GM23338 (cell line): Measurements from ENCODE around the gene BCCIP. TPM values are rescaled to one million over a fixed set of nuclear protein-coding genes. Genes with fewer than 3 reads are reported as not detected.

ENCODE experiments used
- ATAC-seq: fragments of 200-7000 bp; cut with Tn5 transposase; 3 replicates; pipeline ENCODE4 v1.9.1; 2020
- DNase-seq: peaks from one replicate; pipeline ENCODE4 v3.0.0-alpha.2; 2015; ENCODE audit warnings: low spot score
- H2AFZ ChIP-seq: fragments of 200-600 bp; sonication (generic); 2 replicates; pipeline ENCODE4 v1.8.0; 2016; ENCODE audit warnings: antibody characterized with exemption, mild to moderate bottlenecking, moderate library complexity
- H3F3A ChIP-seq: fragments of 200-600 bp; sonication (generic); replicated peaks from 2 replicates; pipeline ENCODE4 v1.8.0; 2017; ENCODE audit warnings: antibody characterized with exemption, mixed run types, low read depth
- H3K27ac ChIP-seq: fragments of 200-600 bp; sonication (generic); 2 replicates; pipeline ENCODE4 v1.6.1; 2016; ENCODE audit warnings: low read depth
- H3K27me3 ChIP-seq: fragments of 200-600 bp; sonication (generic); 2 replicates; pipeline ENCODE4 v1.8.0; 2016; ENCODE audit warnings: mild to moderate bottlenecking, mixed run types, moderate library complexity; ENCODE audit not compliant: insufficient read depth
- H3K36me3 ChIP-seq: fragments of 200-600 bp; sonication (generic); 2 replicates; pipeline ENCODE4 v1.8.0; 2016; ENCODE audit warnings: mild to moderate bottlenecking; ENCODE audit not compliant: insufficient read depth
- H3K4me1 ChIP-seq: fragments of 200-600 bp; sonication (generic); 2 replicates; pipeline ENCODE4 v1.8.0; 2016; ENCODE audit warnings: mild to moderate bottlenecking, moderate library complexity; ENCODE audit not compliant: insufficient read depth
- H3K4me2 ChIP-seq: fragments of 200-600 bp; sonication (generic); 2 replicates; pipeline ENCODE4 v1.7.1; 2017; ENCODE audit warnings: mixed run types
- H3K4me3 ChIP-seq: fragments of 200-600 bp; sonication (generic); 2 replicates; pipeline ENCODE4 v1.6.1; 2016; ENCODE audit warnings: mixed run types
- H3K79me2 ChIP-seq: fragments of 200-600 bp; sonication (generic); replicated peaks from 2 replicates; pipeline ENCODE4 v1.8.0; 2017; ENCODE audit warnings: mild to moderate bottlenecking; ENCODE audit not compliant: insufficient read depth
- H3K9me2 ChIP-seq: fragments of 200-600 bp; sonication (generic); 2 replicates; pipeline ENCODE4 v1.8.0; 2017; ENCODE audit not compliant: insufficient read depth
- H4K20me1 ChIP-seq: fragments of 200-600 bp; sonication (generic); replicated peaks from 2 replicates; pipeline ENCODE4 v1.8.0; 2017; ENCODE audit warnings: mild to moderate bottlenecking; ENCODE audit not compliant: insufficient read depth
- H3K27ac Mint-ChIP-seq: 2 replicates; pipeline ENCODE4 v1.8.0; 2020; ENCODE audit warnings: inconsistent platforms, mild to moderate bottlenecking, moderate library complexity, mixed read lengths
- H3K27me3 Mint-ChIP-seq: 3 replicates; pipeline ENCODE4 v1.8.0; 2022; ENCODE audit warnings: low read depth, mild to moderate bottlenecking, moderate library complexity, mixed read lengths, inconsistent platforms; ENCODE audit not compliant: insufficient read depth, poor library complexity
- H3K36me3 Mint-ChIP-seq: 3 replicates; pipeline ENCODE4 v1.8.0; 2021; ENCODE audit warnings: low read depth, mild to moderate bottlenecking, inconsistent platforms, moderate library complexity, mixed read lengths
- H3K4me1 Mint-ChIP-seq: 3 replicates; pipeline ENCODE4 v1.8.0; 2020; ENCODE audit warnings: mild to moderate bottlenecking, inconsistent platforms, mixed read lengths
- H3K4me3 Mint-ChIP-seq: 3 replicates; pipeline ENCODE4 v1.8.0; 2021; ENCODE audit warnings: moderate library complexity, mild to moderate bottlenecking, inconsistent platforms, mixed read lengths
- H3K9me3 Mint-ChIP-seq: 3 replicates; pipeline ENCODE4 v1.8.0; 2020; ENCODE audit warnings: moderate library complexity, mild to moderate bottlenecking, inconsistent platforms, mixed read lengths
- CREB1 ChIP-seq: fragments of 250-450 bp; sonication (Bioruptor Pico); IDR thresholded peaks from 2 replicates; pipeline ENCODE4 v1.5.0; 2020; ENCODE audit warnings: low read depth, mild to moderate bottlenecking, moderate library complexity
- EZH2 ChIP-seq: fragments of 200-600 bp; sonication (generic); IDR thresholded peaks from one replicate; pipeline ENCODE4 v1.8.0; 2017; ENCODE audit warnings: antibody characterized with exemption, mild to moderate bottlenecking, low read depth; ENCODE audit not compliant: unreplicated experiment
- EZH2phosphoT487 ChIP-seq: fragments of 200-600 bp; sonication (generic); IDR thresholded peaks from one replicate; pipeline ENCODE4 v1.8.1; 2018; ENCODE audit warnings: antibody characterized with exemption; ENCODE audit not compliant: unreplicated experiment
- JUNB ChIP-seq: IDR thresholded peaks from one replicate; pipeline ENCODE4 v1.6.1; 2016; ENCODE audit warnings: antibody characterized with exemption; ENCODE audit not compliant: unreplicated experiment
- NANOG ChIP-seq: IDR thresholded peaks from 2 replicates; pipeline ENCODE4 v1.6.1; 2016; ENCODE audit warnings: antibody characterized with exemption, borderline replicate concordance
- ZNF114 ChIP-seq: fragments of 250-450 bp; sonication (Bioruptor Pico); IDR thresholded peaks from 2 replicates; pipeline ENCODE4 v1.5.0; 2020; ENCODE audit warnings: mild to moderate bottlenecking, moderate library complexity
- ZNF331 ChIP-seq: fragments of 250-450 bp; sonication (Bioruptor Pico); IDR thresholded peaks from 2 replicates; pipeline ENCODE4 v1.5.0; 2020; ENCODE audit warnings: low read depth, mild to moderate bottlenecking, moderate library complexity
- polyA plus RNA-seq: library from polyadenylated mRNA; unstranded; fragments of >200 nt; fragmentation: Nextera tagmentation; extraction: Ambion mirVana; gene quantifications from 2 replicates; pipeline ENCODE4 v1.2.1, GENCODE V29; 2016
- total RNA-seq: library from RNA; depleted of rRNA; stranded (reverse); fragments of >200 nt; shearing (Covaris generic); gene quantifications from 2 replicates; pipeline ENCODE4 v1.2.3, GENCODE V29; 2014
- TF ChIP-seq, protein P1 (sequence below): IDR thresholded peaks from one replicate; pipeline ENCODE4 v1.6.1; 2018; ENCODE audit warnings: antibody characterized with exemption; ENCODE audit not compliant: unreplicated experiment
- TF ChIP-seq, protein P2 (sequence below): IDR thresholded peaks from 2 replicates; pipeline ENCODE4 v1.6.1; 2016; ENCODE audit warnings: antibody characterized with exemption
- TF ChIP-seq, protein P3 (sequence below), 2 experiments: fragments of 200-600 bp in 1 of 2; sonication (generic) in 1 of 2; conservative IDR thresholded peaks; 2 replicates each; pipeline versions ENCODE4 v1.5.1 to v1.6.1; 2016 to 2017; ENCODE audit warnings: antibody characterized with exemption in 2 of 2, low read depth in 2 of 2, mild to moderate bottlenecking in 2 of 2, moderate library complexity in 1 of 2
- TF ChIP-seq, protein P4 (sequence below): fragments of 250-450 bp; sonication (Bioruptor Pico); IDR thresholded peaks from 2 replicates; pipeline ENCODE4 v1.5.0; 2020; ENCODE audit warnings: mild to moderate bottlenecking, moderate library complexity

The BCCIP gene
- total and polyA plus RNA-seq, 2 experiments from 2014 or later, result 98.6 to 214 TPM

DNA sequence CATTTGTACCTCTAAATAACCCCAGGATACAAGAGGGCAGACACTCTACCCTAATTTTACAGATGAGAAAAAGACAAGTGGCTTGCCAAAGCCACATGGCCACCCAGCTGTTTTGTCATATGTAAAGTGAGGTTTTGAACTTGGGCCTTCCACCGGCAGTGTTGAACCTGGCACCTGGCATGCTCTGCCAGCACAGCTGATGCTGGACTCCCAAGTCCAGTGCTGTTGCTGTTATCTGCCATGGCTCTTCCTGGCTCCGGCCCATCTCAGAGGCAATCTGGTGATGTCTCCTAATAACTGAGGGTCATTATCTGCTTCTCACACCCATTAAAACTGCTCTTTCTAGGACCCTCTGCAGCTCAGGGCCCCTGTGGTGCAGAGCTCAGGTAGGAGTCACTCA lies 25.0 kb downstream of the BCCIP start:
- H3F3A ChIP-seq, result no peaks in the 10 kb centered on the region
- no peak for ATAC-seq
- no peaks in the 10 kb centered on the region; the same call in 1 of the 2 replicates for H4K20me1 ChIP-seq
- H3K79me2 ChIP-seq, result no peaks in the 10 kb centered on the region
- peaks cover 27% of the 10 kb centered on the region for H3K36me3 Mint-ChIP-seq
- no peak overlapping the region for H3K4me2 ChIP-seq
- TF ChIP-seq ZNF331 (CRISPR knock-in tag) (no peak), JUNB (no peak), ZNF114 (CRISPR knock-in tag) (no peak), EZH2 (no peak), NANOG (no peak), EZH2phosphoT487 (no peak), CREB1 (CRISPR knock-in tag) (no peak)
- TF ChIP-seq, protein P1, sequence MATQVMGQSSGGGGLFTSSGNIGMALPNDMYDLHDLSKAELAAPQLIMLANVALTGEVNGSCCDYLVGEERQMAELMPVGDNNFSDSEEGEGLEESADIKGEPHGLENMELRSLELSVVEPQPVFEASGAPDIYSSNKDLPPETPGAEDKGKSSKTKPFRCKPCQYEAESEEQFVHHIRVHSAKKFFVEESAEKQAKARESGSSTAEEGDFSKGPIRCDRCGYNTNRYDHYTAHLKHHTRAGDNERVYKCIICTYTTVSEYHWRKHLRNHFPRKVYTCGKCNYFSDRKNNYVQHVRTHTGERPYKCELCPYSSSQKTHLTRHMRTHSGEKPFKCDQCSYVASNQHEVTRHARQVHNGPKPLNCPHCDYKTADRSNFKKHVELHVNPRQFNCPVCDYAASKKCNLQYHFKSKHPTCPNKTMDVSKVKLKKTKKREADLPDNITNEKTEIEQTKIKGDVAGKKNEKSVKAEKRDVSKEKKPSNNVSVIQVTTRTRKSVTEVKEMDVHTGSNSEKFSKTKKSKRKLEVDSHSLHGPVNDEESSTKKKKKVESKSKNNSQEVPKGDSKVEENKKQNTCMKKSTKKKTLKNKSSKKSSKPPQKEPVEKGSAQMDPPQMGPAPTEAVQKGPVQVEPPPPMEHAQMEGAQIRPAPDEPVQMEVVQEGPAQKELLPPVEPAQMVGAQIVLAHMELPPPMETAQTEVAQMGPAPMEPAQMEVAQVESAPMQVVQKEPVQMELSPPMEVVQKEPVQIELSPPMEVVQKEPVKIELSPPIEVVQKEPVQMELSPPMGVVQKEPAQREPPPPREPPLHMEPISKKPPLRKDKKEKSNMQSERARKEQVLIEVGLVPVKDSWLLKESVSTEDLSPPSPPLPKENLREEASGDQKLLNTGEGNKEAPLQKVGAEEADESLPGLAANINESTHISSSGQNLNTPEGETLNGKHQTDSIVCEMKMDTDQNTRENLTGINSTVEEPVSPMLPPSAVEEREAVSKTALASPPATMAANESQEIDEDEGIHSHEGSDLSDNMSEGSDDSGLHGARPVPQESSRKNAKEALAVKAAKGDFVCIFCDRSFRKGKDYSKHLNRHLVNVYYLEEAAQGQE, result no peak
- TF ChIP-seq, protein P2, sequence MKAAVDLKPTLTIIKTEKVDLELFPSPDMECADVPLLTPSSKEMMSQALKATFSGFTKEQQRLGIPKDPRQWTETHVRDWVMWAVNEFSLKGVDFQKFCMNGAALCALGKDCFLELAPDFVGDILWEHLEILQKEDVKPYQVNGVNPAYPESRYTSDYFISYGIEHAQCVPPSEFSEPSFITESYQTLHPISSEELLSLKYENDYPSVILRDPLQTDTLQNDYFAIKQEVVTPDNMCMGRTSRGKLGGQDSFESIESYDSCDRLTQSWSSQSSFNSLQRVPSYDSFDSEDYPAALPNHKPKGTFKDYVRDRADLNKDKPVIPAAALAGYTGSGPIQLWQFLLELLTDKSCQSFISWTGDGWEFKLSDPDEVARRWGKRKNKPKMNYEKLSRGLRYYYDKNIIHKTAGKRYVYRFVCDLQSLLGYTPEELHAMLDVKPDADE, result no peak
- TF ChIP-seq, protein P3, sequence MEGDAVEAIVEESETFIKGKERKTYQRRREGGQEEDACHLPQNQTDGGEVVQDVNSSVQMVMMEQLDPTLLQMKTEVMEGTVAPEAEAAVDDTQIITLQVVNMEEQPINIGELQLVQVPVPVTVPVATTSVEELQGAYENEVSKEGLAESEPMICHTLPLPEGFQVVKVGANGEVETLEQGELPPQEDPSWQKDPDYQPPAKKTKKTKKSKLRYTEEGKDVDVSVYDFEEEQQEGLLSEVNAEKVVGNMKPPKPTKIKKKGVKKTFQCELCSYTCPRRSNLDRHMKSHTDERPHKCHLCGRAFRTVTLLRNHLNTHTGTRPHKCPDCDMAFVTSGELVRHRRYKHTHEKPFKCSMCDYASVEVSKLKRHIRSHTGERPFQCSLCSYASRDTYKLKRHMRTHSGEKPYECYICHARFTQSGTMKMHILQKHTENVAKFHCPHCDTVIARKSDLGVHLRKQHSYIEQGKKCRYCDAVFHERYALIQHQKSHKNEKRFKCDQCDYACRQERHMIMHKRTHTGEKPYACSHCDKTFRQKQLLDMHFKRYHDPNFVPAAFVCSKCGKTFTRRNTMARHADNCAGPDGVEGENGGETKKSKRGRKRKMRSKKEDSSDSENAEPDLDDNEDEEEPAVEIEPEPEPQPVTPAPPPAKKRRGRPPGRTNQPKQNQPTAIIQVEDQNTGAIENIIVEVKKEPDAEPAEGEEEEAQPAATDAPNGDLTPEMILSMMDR (conservative IDR thresholded peaks at IDR 0.05; ENCODE audit: low read depth in 2 of 2), result no peak
- TF ChIP-seq, protein P4, sequence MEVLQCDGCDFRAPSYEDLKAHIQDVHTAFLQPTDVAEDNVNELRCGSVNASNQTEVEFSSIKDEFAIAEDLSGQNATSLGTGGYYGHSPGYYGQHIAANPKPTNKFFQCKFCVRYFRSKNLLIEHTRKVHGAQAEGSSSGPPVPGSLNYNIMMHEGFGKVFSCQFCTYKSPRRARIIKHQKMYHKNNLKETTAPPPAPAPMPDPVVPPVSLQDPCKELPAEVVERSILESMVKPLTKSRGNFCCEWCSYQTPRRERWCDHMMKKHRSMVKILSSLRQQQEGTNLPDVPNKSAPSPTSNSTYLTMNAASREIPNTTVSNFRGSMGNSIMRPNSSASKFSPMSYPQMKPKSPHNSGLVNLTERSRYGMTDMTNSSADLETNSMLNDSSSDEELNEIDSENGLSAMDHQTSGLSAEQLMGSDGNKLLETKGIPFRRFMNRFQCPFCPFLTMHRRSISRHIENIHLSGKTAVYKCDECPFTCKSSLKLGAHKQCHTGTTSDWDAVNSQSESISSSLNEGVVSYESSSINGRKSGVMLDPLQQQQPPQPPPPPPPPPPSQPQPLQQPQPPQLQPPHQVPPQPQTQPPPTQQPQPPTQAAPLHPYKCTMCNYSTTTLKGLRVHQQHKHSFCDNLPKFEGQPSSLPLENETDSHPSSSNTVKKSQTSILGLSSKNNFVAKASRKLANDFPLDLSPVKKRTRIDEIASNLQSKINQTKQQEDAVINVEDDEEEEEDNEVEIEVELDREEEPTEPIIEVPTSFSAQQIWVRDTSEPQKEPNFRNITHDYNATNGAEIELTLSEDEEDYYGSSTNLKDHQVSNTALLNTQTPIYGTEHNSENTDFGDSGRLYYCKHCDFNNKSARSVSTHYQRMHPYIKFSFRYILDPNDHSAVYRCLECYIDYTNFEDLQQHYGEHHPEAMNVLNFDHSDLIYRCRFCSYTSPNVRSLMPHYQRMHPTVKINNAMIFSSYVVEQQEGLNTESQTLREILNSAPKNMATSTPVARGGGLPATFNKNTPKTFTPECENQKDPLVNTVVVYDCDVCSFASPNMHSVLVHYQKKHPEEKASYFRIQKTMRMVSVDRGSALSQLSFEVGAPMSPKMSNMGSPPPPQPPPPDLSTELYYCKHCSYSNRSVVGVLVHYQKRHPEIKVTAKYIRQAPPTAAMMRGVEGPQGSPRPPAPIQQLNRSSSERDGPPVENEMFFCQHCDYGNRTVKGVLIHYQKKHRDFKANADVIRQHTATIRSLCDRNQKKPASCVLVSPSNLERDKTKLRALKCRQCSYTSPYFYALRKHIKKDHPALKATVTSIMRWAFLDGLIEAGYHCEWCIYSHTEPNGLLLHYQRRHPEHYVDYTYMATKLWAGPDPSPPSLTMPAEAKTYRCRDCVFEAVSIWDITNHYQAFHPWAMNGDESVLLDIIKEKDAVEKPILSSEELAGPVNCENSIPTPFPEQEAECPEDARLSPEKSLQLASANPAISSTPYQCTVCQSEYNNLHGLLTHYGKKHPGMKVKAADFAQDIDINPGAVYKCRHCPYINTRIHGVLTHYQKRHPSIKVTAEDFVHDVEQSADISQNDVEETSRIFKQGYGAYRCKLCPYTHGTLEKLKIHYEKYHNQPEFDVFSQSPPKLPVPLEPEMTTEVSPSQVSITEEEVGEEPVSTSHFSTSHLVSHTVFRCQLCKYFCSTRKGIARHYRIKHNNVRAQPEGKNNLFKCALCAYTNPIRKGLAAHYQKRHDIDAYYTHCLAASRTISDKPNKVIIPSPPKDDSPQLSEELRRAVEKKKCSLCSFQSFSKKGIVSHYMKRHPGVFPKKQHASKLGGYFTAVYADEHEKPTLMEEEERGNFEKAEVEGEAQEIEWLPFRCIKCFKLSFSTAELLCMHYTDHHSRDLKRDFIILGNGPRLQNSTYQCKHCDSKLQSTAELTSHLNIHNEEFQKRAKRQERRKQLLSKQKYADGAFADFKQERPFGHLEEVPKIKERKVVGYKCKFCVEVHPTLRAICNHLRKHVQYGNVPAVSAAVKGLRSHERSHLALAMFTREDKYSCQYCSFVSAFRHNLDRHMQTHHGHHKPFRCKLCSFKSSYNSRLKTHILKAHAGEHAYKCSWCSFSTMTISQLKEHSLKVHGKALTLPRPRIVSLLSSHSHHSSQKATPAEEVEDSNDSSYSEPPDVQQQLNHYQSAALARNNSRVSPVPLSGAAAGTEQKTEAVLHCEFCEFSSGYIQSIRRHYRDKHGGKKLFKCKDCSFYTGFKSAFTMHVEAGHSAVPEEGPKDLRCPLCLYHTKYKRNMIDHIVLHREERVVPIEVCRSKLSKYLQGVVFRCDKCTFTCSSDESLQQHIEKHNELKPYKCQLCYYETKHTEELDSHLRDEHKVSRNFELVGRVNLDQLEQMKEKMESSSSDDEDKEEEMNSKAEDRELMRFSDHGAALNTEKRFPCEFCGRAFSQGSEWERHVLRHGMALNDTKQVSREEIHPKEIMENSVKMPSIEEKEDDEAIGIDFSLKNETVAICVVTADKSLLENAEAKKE (CRISPR knock-in tag), result no peak
- H2AFZ ChIP-seq, result no peak overlapping the region
- no peaks in the 10 kb centered on the region for H3K4me1 ChIP-seq
- H3K4me3 Mint-ChIP-seq, result no peak overlapping the region
- no peak overlapping the region for H3K27ac ChIP-seq
- H3K27me3 ChIP-seq, result no peaks in the 10 kb centered on the region
- H3K36me3 ChIP-seq, result peaks cover 4% of the 10 kb centered on the region; the same call in 1 of the 2 replicates
- H3K27ac Mint-ChIP-seq, result no peak overlapping the region
- H3K27me3 Mint-ChIP-seq, result peaks cover 5% of the 10 kb centered on the region
- no peaks in the 10 kb centered on the region for H3K4me1 Mint-ChIP-seq
- peaks cover 2% of the 10 kb centered on the region; the same call in 2 of the 3 replicates for H3K9me3 Mint-ChIP-seq
- no peak for DNase-seq
- no peak overlapping the region for H3K4me3 ChIP-seq
- no peaks in the 10 kb centered on the region for H3K9me2 ChIP-seq
